Activated T-helper 1 cell treated with anti-CD3 and anti-CD28 coated beads, Interleukin-2, amount 50 U/mL, for 16 hours (primary cell): ENCODE measurements around the gene SELENOO.
A peak's percentile ranks its signal among the peaks of the same experiment; 100 is the strongest.

ENCODE experiments used
- DNase-seq, 2 donors: peaks; one replicate each; pipeline ENCODE4 v3.0.0-alpha.2; 2020; ENCODE audit warnings: low read depth in 1 of 2, low spot score in 1 of 2

SELENOO gene

DNA sequence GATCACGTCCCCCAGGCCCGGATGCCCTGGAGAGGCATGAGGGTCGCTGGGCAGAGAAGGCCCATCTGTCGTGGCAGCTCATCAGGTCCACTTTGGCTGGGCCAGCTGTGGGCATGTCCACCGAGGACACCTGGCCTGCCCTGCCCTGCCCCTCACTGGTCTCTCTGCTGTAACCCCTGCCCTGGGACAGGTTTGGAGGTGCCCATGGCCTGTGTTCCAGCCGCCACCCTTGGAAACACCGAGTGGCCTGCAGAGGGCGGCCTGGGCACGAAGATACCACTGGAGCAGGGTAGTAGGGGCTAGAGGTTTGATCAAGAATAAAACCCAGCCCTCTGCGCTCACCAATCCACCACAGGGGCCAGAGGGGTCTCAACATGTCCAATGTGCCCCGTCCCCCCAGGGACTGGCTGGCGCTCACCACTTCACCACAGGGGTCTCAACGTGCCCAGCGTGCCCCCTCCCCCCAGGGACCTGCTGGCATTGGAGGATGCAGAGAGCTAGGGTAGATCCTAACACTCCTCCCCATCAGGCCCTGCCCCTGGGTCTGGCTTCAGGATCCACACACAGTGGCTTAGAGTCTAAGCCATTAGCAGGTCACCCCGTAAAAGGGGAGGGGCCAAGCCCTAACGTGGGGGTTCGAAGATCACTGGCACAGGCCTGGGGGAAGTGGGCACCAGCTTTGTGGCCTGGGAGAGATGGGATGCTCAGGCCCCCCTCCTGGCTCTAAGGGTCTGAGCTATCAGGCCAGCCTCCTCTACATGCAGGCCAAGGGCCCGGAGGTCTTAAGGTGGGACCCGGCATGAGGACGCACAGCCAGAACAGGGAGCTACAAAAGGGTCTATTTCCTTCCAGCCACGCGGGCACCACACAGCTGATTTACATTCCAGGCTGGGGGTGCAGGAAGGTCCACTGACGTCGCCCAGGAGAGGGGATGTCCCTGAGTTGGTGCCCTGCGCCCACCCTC is 51.6 kb downstream of the SELENOO start:
- peak; percentile 51 to 57 for DNase-seq

DNA sequence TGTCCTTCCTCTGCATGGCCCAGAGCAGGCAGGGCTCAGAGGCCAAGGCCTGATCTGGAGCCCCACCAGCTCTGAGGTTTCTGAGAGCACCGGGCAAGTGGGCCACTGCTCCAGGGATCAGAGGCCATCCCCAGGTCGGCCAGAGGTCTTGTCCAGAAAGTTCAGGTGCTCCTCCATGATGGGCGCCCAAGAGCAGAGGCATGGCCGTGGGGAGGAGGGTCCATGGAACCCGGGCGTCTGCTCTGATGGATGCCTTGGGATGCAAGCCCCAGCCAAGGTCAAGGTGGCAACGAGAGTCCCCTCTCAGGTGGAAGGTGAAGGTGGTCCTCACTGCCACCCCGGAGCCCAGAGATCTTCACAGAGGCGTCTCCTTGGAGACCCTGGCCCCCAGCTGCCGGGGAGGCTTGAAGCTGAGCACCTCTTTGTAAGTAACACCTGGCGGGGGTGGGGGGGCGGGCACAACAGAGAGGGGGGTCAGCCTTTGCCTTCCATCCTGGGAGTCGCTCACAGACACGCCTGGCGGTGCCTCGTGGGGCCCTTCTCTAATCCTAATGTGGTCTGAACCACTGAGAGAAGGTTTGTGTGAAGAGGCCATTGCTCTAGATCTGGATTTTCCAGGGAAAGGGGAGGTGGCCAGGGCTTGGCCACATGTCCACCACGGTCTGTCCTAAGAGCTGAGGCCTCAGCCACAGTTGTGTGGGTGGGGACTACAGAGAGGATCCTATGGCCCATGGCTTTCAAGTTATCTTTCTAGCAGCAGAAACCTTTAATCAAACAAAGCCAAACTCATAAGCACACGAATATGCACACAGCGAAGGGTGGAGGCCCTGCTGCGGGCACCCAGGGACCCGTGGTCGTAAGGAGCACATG is 52.5 kb downstream of the SELENOO start:
- no peak for DNase-seq

GRCh38 chr22:50253941-50254340 is 53.1 kb downstream of the SELENOO start:
- no peak for DNase-seq

- DNase-seq = no peak
Measured at GRCh38 chr22:50255099-50255498, 54.3 kb downstream of the SELENOO start.

GRCh38 chr22:50255607-50256006 is 54.8 kb downstream of the SELENOO start:
- no peak for DNase-seq

GRCh38 chr22:50256258-50256862 is 55.5 kb downstream of the SELENOO start:
- DNase-seq = no peak

GRCh38 chr22:50257041-50257440 is 56.2 kb downstream of the SELENOO start:
- no peak for DNase-seq

GRCh38 chr22:50257451-50258360 is 56.9 kb downstream of the SELENOO start:
- no peak for DNase-seq

- no peak for DNase-seq
Measured at GRCh38 chr22:50258361-50259292, 57.8 kb downstream of the SELENOO start.

- no peak for DNase-seq
Measured at GRCh38 chr22:50259302-50259701, 58.5 kb downstream of the SELENOO start.

GRCh38 chr22:50260434-50260800 is 59.6 kb downstream of the SELENOO start:
- DNase-seq = no peak

GRCh38 chr22:50260801-50261614 is 60.2 kb downstream of the SELENOO start:
- DNase-seq = no peak

GRCh38 chr22:50261615-50262459 is 61.0 kb downstream of the SELENOO start, which contains the start of gene MAPK12:
Gene MAPK12, minus strand, starts transcription at chr22:50261683. Its CDS starts 174 bp downstream, at chr22:50261509.
- DNase-seq = no peak

GRCh38 chr22:50262460-50262911 is 61.7 kb downstream of the SELENOO start:
- DNase-seq = no peak

DNA sequence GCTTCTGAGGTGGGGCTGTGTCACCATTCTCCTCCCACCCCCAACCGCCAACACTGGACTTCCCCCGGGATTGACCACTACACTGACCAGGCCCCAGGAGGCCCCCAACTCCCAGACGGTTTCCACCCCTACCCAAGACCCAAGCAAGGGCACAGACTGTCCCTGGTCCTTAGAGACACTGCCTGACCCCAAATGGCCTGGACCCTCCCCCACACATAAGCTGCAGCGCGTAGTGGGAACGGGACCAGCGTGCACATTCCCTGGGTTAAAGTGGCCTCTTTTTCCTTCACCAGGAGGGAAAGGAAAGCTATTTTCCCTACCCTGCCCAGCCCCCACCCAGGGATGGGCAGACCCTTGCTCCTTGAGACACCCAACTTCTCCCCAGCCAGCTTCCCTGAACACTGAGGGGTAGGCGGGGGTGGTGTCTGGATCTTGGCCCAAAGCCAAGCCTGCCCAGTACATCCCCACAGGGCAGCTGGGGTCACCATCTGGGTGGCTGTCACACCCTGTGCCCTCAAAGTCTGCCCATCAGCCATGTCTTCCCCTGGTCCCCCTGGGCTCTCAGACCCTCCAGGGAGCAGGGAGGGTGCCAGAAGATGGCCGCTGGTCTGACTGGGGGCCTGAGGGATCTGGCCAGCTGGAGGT is 62.3 kb downstream of the SELENOO start:
- DNase-seq = no peak

DNA sequence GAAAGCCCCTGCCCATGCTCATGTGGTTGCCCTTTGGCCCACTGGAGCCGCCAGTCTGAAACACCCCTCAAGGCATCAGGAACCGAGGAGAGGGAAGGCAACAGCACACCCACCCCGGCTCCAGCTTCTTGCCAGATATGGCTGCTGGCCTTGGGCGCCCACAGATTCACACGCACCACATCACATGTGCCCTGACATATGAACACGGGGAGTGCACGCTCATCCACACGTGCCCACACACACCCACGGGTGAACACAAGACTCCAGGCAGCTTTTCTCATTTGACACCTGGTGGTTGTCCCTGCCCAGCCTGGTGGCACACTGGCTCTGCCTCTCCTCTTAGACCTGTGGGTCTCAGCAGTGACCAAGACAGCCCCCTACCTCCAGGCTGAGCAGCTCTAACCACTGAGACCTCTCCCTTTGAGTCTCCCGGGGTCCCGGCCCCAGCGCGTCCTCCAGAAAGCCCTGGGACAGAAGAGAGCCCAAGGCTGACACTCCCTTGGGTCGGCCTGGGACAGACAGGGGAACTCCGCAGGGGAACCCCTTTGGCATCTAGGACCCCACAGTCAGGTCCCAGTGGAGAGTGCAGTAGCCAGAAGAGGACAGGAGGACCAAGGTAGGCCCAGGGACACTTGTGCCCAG is 63.4 kb downstream of the SELENOO start:
- DNase-seq = no peak
